Stimulated activated effector memory CD8-positive, alpha-beta T cell treated with anti-CD3 and anti-CD28 coated beads, Interleukin-12 subunit alpha, Interleukin-12 subunit beta, amount 100 ng/mL, for 72 hours (primary cell): ENCODE results near the gene LIME1.

Source experiments
- ATAC-seq: fragments of 150-1000 bp; cut with Tn5 transposase; 2 replicates; pipeline ENCODE4 v1.10.0; 2021
- DNase-seq, 2 donors: peaks; one replicate each; pipeline ENCODE4 v3.0.0; 2021 to 2022; ENCODE audit warnings: low spot score in 2 of 2
- H3K27ac Mint-ChIP-seq: one replicate; pipeline ENCODE4 v1.8.0; 2022; ENCODE audit warnings: mild to moderate bottlenecking, mixed read lengths
- H3K36me3 Mint-ChIP-seq: one replicate; pipeline ENCODE4 v1.8.0; 2022; ENCODE audit warnings: mild to moderate bottlenecking, mixed read lengths
- H3K4me1 Mint-ChIP-seq: one replicate; pipeline ENCODE4 v1.8.0; 2022; ENCODE audit warnings: mixed read lengths
- H3K4me3 Mint-ChIP-seq: one replicate; pipeline ENCODE4 v1.8.0; 2022; ENCODE audit warnings: mild to moderate bottlenecking, mixed read lengths
- H3K9me3 Mint-ChIP-seq: one replicate; pipeline ENCODE4 v1.8.0; 2022; ENCODE audit warnings: mixed read lengths

The LIME1 gene

GRCh38 chr20:63778034-63778752 is 41.7 kb downstream of the LIME1 start:
- H3K4me1 Mint-ChIP-seq = peaks cover 19% of the 10 kb centered on the region
- H3K9me3 Mint-ChIP-seq = no peaks in the 10 kb centered on the region
- ATAC-seq = no peak
- no peaks in the 10 kb centered on the region for H3K36me3 Mint-ChIP-seq
- no peak overlapping the region for H3K27ac Mint-ChIP-seq
- no peak overlapping the region for H3K4me3 Mint-ChIP-seq
- no peak for DNase-seq

- Mint-ChIP-seq H3K36me3 (no peaks in the 10 kb centered on the region), H3K4me1 (peaks cover 19% of the 10 kb centered on the region), H3K4me3 (no peak overlapping the region), H3K9me3 (no peaks in the 10 kb centered on the region), H3K27ac (no peak overlapping the region)
- DNase-seq (no peak), ATAC-seq (no peak)
Measured at GRCh38 chr20:63778857-63779256, 42.4 kb downstream of the LIME1 start.

- no peak for DNase-seq
- no peak overlapping the region for H3K4me3 Mint-ChIP-seq
- H3K4me1 Mint-ChIP-seq = peaks cover 19% of the 10 kb centered on the region
- ATAC-seq = no peak
- H3K36me3 Mint-ChIP-seq = no peaks in the 10 kb centered on the region
- H3K27ac Mint-ChIP-seq = no peak overlapping the region
- H3K9me3 Mint-ChIP-seq = no peaks in the 10 kb centered on the region
Measured at GRCh38 chr20:63781181-63781580, 44.7 kb downstream of the LIME1 start.

GRCh38 chr20:63782051-63782471 is 45.6 kb downstream of the LIME1 start:
- DNase-seq = peak in 1 of 2 donors; percentile 69
- peaks cover 19% of the 10 kb centered on the region for H3K4me1 Mint-ChIP-seq
- peak overlapping the region; percentile 37 for H3K27ac Mint-ChIP-seq
- no peaks in the 10 kb centered on the region for H3K36me3 Mint-ChIP-seq
- peak overlapping the region; percentile 26 for H3K4me3 Mint-ChIP-seq
- no peaks in the 10 kb centered on the region for H3K9me3 Mint-ChIP-seq
- ATAC-seq = peak; percentile 95

GRCh38 chr20:63782521-63782971 is 46.1 kb downstream of the LIME1 start:
- no peak for DNase-seq
- no peaks in the 10 kb centered on the region for H3K9me3 Mint-ChIP-seq
- H3K27ac Mint-ChIP-seq = peak overlapping the region; percentile 37
- H3K4me3 Mint-ChIP-seq = peak overlapping the region; percentile 26
- no peak for ATAC-seq
- H3K4me1 Mint-ChIP-seq = peaks cover 18% of the 10 kb centered on the region
- no peaks in the 10 kb centered on the region for H3K36me3 Mint-ChIP-seq

GRCh38 chr20:63783970-63784369 is 47.5 kb downstream of the LIME1 start:
- no peak overlapping the region for H3K4me3 Mint-ChIP-seq
- peaks cover 10% of the 10 kb centered on the region for H3K4me1 Mint-ChIP-seq
- no peaks in the 10 kb centered on the region for H3K9me3 Mint-ChIP-seq
- ATAC-seq (no peak), DNase-seq (no peak)
- no peaks in the 10 kb centered on the region for H3K36me3 Mint-ChIP-seq
- no peak overlapping the region for H3K27ac Mint-ChIP-seq

GRCh38 chr20:63785691-63786131 is 49.2 kb downstream of the LIME1 start:
- ATAC-seq (no peak), DNase-seq (no peak)
- Mint-ChIP-seq H3K36me3 (no peaks in the 10 kb centered on the region), H3K4me1 (peaks cover 10% of the 10 kb centered on the region), H3K9me3 (no peaks in the 10 kb centered on the region), H3K27ac (no peak overlapping the region), H3K4me3 (no peak overlapping the region)

- DNase-seq (no peak), ATAC-seq (no peak)
- H3K36me3 Mint-ChIP-seq = no peaks in the 10 kb centered on the region
- H3K27ac Mint-ChIP-seq = no peak overlapping the region
- no peak overlapping the region for H3K4me3 Mint-ChIP-seq
- H3K9me3 Mint-ChIP-seq = no peaks in the 10 kb centered on the region
- H3K4me1 Mint-ChIP-seq = peaks cover 5% of the 10 kb centered on the region
Measured at GRCh38 chr20:63787302-63787701, 50.8 kb downstream of the LIME1 start.

- H3K4me1 Mint-ChIP-seq = peaks cover under 1% of the 10 kb centered on the region
- H3K36me3 Mint-ChIP-seq = no peaks in the 10 kb centered on the region
- H3K27ac Mint-ChIP-seq = peak overlapping the region; percentile 21
- no peak overlapping the region for H3K4me3 Mint-ChIP-seq
- DNase-seq (no peak), ATAC-seq (no peak)
- H3K9me3 Mint-ChIP-seq = no peaks in the 10 kb centered on the region
Measured at GRCh38 chr20:63787749-63788148, 51.3 kb downstream of the LIME1 start.
